Neuronal stem cell (in vitro differentiated cells): Measurements from ENCODE around the gene ENAH.

Experiments
- DNase-seq: peaks from one replicate; pipeline ENCODE4 v3.0.0-alpha.2; 2013; ENCODE audit warnings: low spot score
- H2AFZ ChIP-seq: one replicate; pipeline ENCODE4 v1.6.1; 2013; ENCODE audit warnings: mild to moderate bottlenecking, low read length, inconsistent platforms
- H2AK5ac ChIP-seq: 2 replicates; pipeline ENCODE4 v1.6.1; 2013; ENCODE audit warnings: low read depth, mild to moderate bottlenecking, inconsistent platforms, low read length, moderate library complexity, mixed read lengths
- H2BK120ac ChIP-seq: 2 replicates; pipeline ENCODE4 v1.6.1; 2013; ENCODE audit warnings: low read depth, mild to moderate bottlenecking, inconsistent platforms, low read length, moderate library complexity, mixed read lengths
- H2BK12ac ChIP-seq: one replicate; pipeline ENCODE4 v1.6.1; 2013; ENCODE audit warnings: low read length, inconsistent platforms
- H2BK15ac ChIP-seq: 2 replicates; pipeline ENCODE4 v1.6.1; 2013; ENCODE audit warnings: mild to moderate bottlenecking, low read length, inconsistent platforms, mixed read lengths
- H2BK5ac ChIP-seq: one replicate; pipeline ENCODE4 v1.6.1; 2013; ENCODE audit warnings: inconsistent platforms, mild to moderate bottlenecking, low read length, moderate library complexity
- H3K14ac ChIP-seq: one replicate; pipeline ENCODE4 v1.6.1; 2013; ENCODE audit warnings: low read length, inconsistent platforms
- H3K18ac ChIP-seq: 2 replicates; pipeline ENCODE4 v1.6.1; 2013; ENCODE audit warnings: low read length, inconsistent platforms
- H3K23ac ChIP-seq: 2 replicates; pipeline ENCODE4 v1.6.1; 2013; ENCODE audit warnings: low read depth, mild to moderate bottlenecking, mixed read lengths, low read length, inconsistent platforms; ENCODE audit not compliant: poor library complexity
- H3K27ac ChIP-seq: replicated peaks from 3 replicates; pipeline ENCODE4 v1.5.1; 2013; ENCODE audit warnings: low read length, inconsistent platforms
- H3K27me3 ChIP-seq, 3 experiments: 2 replicates each; pipeline ENCODE4 v1.6.1; 2013; ENCODE audit warnings: low read length in 3 of 3, mild to moderate bottlenecking in 2 of 3, inconsistent platforms in 1 of 3, low read depth in 1 of 3, mixed read lengths in 1 of 3, moderate library complexity in 1 of 3; ENCODE audit not compliant: control insufficient read depth in 3 of 3, insufficient read depth in 3 of 3
- H3K36me3 ChIP-seq, 2 donors: replicated peaks in 1 of 2; 2 replicates each; pipeline ENCODE4 v1.6.1; 2013; ENCODE audit warnings: low read length in 2 of 2; ENCODE audit not compliant: control insufficient read depth in 2 of 2, insufficient read depth in 2 of 2
- H3K4ac ChIP-seq: 2 replicates; pipeline ENCODE4 v1.6.1; 2013; ENCODE audit warnings: inconsistent platforms, mild to moderate bottlenecking, low read length, moderate library complexity
- H3K4me1 ChIP-seq, 2 donors: 1 replicate in 1 of 2; 2 replicates in 1 of 2; pipeline ENCODE4 v1.6.1; 2013; ENCODE audit warnings: low read length in 2 of 2, low read depth in 1 of 2; ENCODE audit not compliant: control insufficient read depth in 2 of 2, insufficient read depth in 1 of 2
- H3K4me2 ChIP-seq: one replicate; pipeline ENCODE4 v1.6.1; 2013; ENCODE audit warnings: mild to moderate bottlenecking, low read length, inconsistent platforms; ENCODE audit not compliant: insufficient read depth, poor library complexity, severe bottlenecking
- H3K4me3 ChIP-seq, 2 donors: 2 replicates each; pipeline ENCODE4 v1.5.1; 2013; ENCODE audit warnings: low read length in 2 of 2, mild to moderate bottlenecking in 2 of 2, inconsistent platforms in 1 of 2, moderate library complexity in 1 of 2
- H3K79me1 ChIP-seq: one replicate; pipeline ENCODE4 v1.6.1; 2013; ENCODE audit warnings: low read depth, mild to moderate bottlenecking, inconsistent platforms, low read length, moderate library complexity
- H3K9ac ChIP-seq: one replicate; pipeline ENCODE4 v1.6.1; 2013; ENCODE audit warnings: mild to moderate bottlenecking, low read depth, low read length, inconsistent platforms; ENCODE audit not compliant: poor library complexity
- H3K9me3 ChIP-seq, 2 donors: replicated peaks in 1 of 2; 2 replicates each; pipeline versions ENCODE3 to v1.6.1; 2013; ENCODE audit warnings: low read length in 2 of 2, mild to moderate bottlenecking in 2 of 2, inconsistent platforms in 1 of 2, low read depth in 1 of 2, mixed read lengths in 1 of 2, moderate library complexity in 1 of 2; ENCODE audit not compliant: control insufficient read depth in 2 of 2, insufficient read depth in 1 of 2
- H4K8ac ChIP-seq: one replicate; pipeline ENCODE4 v1.6.1; 2013; ENCODE audit warnings: low read depth, mild to moderate bottlenecking, inconsistent platforms, low read length, moderate library complexity
- H4K91ac ChIP-seq: one replicate; pipeline ENCODE4 v1.6.1; 2013; ENCODE audit warnings: low read length, low read depth, mild to moderate bottlenecking, inconsistent platforms; ENCODE audit not compliant: poor library complexity
- WGBS, 2 donors: extraction: QIAGEN DNeasy Blood & Tissue Kit; methylation state at CpG; one replicate each; pipeline ENCODE4 v1.1.7; 2013; ENCODE audit warnings: missing lambda C conversion rate in 2 of 2, mixed read lengths in 1 of 2; ENCODE audit not compliant: insufficient read length in 2 of 2, insufficient replicate concordance in 1 of 2; ENCODE audit errors: extremely low coverage in 2 of 2; 5-methylcytosine and 5-hydroxymethylcytosine counted together

ENAH gene

DNA sequence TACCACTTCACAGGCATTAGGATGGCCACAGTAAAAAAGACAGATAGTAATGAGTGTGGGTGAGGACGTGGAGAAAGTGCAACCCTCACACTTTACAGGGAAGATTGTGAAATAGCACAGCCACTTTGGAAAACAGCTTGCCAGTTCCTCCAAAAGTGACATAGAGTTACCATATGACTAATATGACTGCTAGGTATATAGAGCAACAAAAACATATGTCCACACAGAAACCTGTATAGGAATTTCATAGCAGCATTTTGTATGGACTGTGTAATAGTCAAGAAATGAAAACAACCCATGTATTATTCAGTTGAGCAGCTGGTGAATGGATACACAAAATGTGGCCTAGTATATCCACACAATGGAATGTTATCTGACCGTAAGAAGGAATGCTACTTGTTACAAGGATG, 194.7 kb downstream of the ENAH start:
- Histone ChIP-seq H3K14ac (no peak overlapping the region), H3K79me1 (no peaks in the 10 kb centered on the region), H2BK120ac (no peak overlapping the region), H3K9ac (no peak overlapping the region), H3K4me2 (no peak overlapping the region), H3K23ac (no peak overlapping the region), H2BK12ac (no peak overlapping the region), H4K91ac (no peak overlapping the region), H3K4me3 (no peak overlapping the region), H2AFZ (no peak overlapping the region), H3K36me3 (no peaks in the 10 kb centered on the region), H3K4ac (no peak overlapping the region), H2AK5ac (no peak overlapping the region), H3K9me3 (no peaks in the 10 kb centered on the region), H2BK15ac (no peak overlapping the region), H3K27me3 (no peaks in the 10 kb centered on the region), H4K8ac (no peak overlapping the region), H2BK5ac (no peak overlapping the region), H3K4me1 (peaks cover 11 to 19% of the 10 kb centered on the region in 2 donors), H3K18ac (no peak overlapping the region), H3K27ac (no peak overlapping the region)
- DNase-seq, result no peak
- WGBS, 2 donors, result no CpG with 5 or more reads among the region's 2 CpGs

DNA sequence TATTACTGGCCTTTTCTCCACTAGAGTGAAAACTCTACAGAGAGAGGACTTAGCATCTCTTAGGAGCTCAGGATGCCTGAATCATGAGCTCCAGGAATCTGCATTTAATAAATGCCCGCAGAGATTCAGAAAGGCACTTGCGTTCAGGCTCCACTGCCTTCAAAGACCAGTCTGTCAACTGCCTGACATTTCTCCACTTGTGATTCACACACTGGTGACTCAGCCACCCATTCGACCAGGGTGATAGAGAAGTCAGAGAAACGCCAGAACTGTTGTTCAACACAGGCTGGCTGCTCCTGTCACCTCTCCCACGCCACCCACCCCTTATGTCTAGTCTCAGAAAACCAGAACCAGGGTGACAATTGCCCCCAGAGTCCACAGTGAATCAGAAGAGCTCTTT, 198.2 kb downstream of the ENAH start:
- H3K18ac ChIP-seq, result no peak overlapping the region
- DNase-seq, result no peak
- peaks cover 1 to 7% of the 10 kb centered on the region in 2 donors for H3K4me1 ChIP-seq
- no peak overlapping the region for H3K9ac ChIP-seq
- H2AK5ac ChIP-seq, result no peak overlapping the region
- H3K14ac ChIP-seq, result no peak overlapping the region
- H4K8ac ChIP-seq, result no peak overlapping the region
- WGBS, 2 donors, result no CpG with 5 or more reads among the region's 5 CpGs
- no peak overlapping the region for H3K4me2 ChIP-seq
- H2BK120ac ChIP-seq, result no peak overlapping the region
- no peak overlapping the region for H2BK5ac ChIP-seq
- no peak overlapping the region for H3K27ac ChIP-seq
- H2BK15ac ChIP-seq, result no peak overlapping the region
- no peak overlapping the region for H4K91ac ChIP-seq
- no peaks in the 10 kb centered on the region for H3K36me3 ChIP-seq
- H3K4me3 ChIP-seq, result no peak overlapping the region
- H2AFZ ChIP-seq, result peak overlapping the region; percentile 72
- H3K79me1 ChIP-seq, result peaks cover 2% of the 10 kb centered on the region
- H2BK12ac ChIP-seq, result no peak overlapping the region
- H3K23ac ChIP-seq, result no peak overlapping the region
- H3K9me3 ChIP-seq, result peaks cover 0 to 2% of the 10 kb centered on the region in 2 donors
- no peak overlapping the region for H3K4ac ChIP-seq
- no peaks in the 10 kb centered on the region for H3K27me3 ChIP-seq

DNA sequence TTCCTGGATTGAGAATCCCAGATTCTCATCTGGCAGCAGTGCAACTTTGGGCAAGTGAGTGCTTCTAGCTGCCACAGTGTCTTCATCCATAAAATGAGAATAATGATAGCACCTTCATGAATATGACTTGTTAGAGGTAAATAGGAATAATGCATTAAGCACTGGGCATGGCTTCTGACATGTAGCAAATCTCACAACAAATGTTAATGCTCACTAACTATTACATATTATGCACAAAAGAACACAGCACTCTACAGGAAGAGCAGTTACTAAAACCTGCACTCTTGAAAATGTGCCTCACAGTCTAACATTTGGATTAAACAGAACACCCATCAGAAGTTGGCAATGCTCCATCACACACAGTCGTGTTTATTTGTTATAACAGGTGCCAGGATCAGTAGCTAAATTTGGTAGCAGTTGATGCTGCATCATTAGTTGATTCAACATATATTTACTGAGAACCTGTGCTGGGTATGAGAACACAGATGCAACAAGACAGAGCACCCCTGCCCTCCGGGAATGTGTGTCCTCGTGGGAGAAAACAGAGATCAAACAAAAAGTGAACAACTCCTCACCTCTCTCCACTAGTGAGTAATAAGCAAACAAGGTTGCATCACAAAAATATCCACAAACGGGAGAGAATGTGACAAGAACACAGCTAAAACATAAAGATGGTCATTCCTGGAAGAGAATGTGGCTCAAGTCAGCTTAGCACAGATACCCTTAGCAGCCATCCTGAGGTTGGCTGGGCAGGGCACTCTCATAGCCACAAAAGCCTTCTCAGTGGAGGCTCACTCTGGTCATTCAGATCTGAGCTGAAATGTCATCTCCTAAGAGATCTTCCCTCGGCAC, 198.9 kb downstream of the ENAH start:
- no peak overlapping the region for H2BK15ac ChIP-seq
- H3K4me3 ChIP-seq, result no peak overlapping the region
- no peaks in the 10 kb centered on the region for H3K36me3 ChIP-seq
- no peak overlapping the region for H3K4me2 ChIP-seq
- no peak overlapping the region for H3K27ac ChIP-seq
- peaks cover 0 to 2% of the 10 kb centered on the region in 2 donors for H3K9me3 ChIP-seq
- no peak overlapping the region for H2BK12ac ChIP-seq
- no peak overlapping the region for H3K14ac ChIP-seq
- no peaks in the 10 kb centered on the region for H3K27me3 ChIP-seq
- peaks cover 2 to 7% of the 10 kb centered on the region in 2 donors for H3K4me1 ChIP-seq
- no peak for DNase-seq
- no peak overlapping the region for H4K91ac ChIP-seq
- H2AK5ac ChIP-seq, result no peak overlapping the region
- H2AFZ ChIP-seq, result peak overlapping the region; percentile 72
- no peak overlapping the region for H3K4ac ChIP-seq
- no CpG with 5 or more reads among the region's 5 CpGs for WGBS, 2 donors
- no peak overlapping the region for H3K18ac ChIP-seq
- H4K8ac ChIP-seq, result no peak overlapping the region
- H3K79me1 ChIP-seq, result peaks cover 2% of the 10 kb centered on the region
- H3K9ac ChIP-seq, result no peak overlapping the region
- no peak overlapping the region for H2BK120ac ChIP-seq
- H2BK5ac ChIP-seq, result no peak overlapping the region
- no peak overlapping the region for H3K23ac ChIP-seq

DNA sequence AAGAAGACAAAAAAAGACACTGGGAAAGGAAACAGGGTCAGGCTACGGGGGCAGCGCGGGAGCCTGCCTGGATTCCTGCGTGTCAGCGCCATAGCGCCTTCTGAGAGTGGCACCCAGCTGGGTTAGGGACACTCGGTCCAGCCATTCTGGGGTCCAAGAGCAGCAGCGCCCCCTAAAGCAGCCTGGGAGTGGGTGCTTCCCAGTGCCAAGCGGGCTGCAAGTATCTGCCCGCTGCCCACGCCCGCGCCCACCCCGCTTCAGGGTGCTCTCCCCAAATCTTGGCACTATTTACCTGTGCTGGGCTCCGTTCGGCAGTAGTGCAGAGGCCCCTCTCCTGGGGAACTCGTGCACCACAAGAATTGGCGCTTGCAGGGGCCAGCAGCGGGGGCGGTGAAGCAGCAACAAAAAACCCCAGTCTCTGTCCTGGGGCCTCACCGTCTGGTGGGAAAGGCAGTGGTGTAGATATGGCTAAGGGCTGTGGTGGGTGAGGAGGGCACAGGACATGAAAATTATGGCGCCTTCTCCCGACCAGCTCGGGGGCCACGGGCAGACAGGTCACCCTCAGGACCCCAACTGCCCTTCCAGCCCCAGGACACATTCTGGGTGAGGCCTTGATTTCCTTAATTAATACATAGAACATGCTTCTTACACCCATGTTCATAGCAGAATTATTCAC, 200.9 kb downstream of the ENAH start:
- Histone ChIP-seq H3K23ac (no peak overlapping the region), H2BK15ac (peak overlapping the region; percentile 7), H3K4ac (no peak overlapping the region), H3K9ac (no peak overlapping the region), H4K91ac (no peak overlapping the region), H3K18ac (no peak overlapping the region), H2BK5ac (no peak overlapping the region), H3K4me2 (no peak overlapping the region), H3K4me3 (no peak overlapping the region), H3K27me3 (peaks cover 0 to 2% (median 0%) of the 10 kb centered on the region in 3 experiments), H4K8ac (no peak overlapping the region), H3K14ac (no peak overlapping the region), H3K9me3 (peaks cover 0 to 2% of the 10 kb centered on the region in 2 donors), H3K79me1 (peaks cover 2% of the 10 kb centered on the region), H3K36me3 (no peaks in the 10 kb centered on the region), H2BK120ac (no peak overlapping the region), H2AK5ac (peak overlapping the region; percentile 10), H3K27ac (no peak overlapping the region), H3K4me1 (peaks cover 7 to 11% of the 10 kb centered on the region in 2 donors), H2AFZ (no peak overlapping the region), H2BK12ac (no peak overlapping the region)
- no CpG with 5 or more reads among the region's 25 CpGs for WGBS, 2 donors
- no peak for DNase-seq
